HCT116 (cell line): ENCODE data around the gene NTN4.
"Not testable (repeated sequence)": the region's sequence is repeated elsewhere in the genome, so short reads cannot be mapped to it uniquely, and the experiment has no call there.

Experiments
- CEBPB ChIP-seq: IDR thresholded peaks from 2 replicates; pipeline ENCODE4 v1.6.1; 2012; ENCODE audit warnings: low read depth
- EZH2 ChIP-seq: fragments of 200-600 bp; sonication (generic); IDR thresholded peaks from 2 replicates; pipeline ENCODE4 v1.6.1; 2017; ENCODE audit warnings: antibody characterized with exemption, mixed run types
- EZH2phosphoT487 ChIP-seq: fragments of 200-600 bp; IDR thresholded peaks from 2 replicates; pipeline ENCODE4 v1.6.1; 2018; ENCODE audit warnings: antibody characterized with exemption, borderline replicate concordance
- POLR2A ChIP-seq: IDR thresholded peaks from 2 replicates; pipeline ENCODE4 v1.7.0; 2011; ENCODE audit warnings: borderline replicate concordance; ENCODE audit not compliant: insufficient read depth, insufficient read length; ENCODE audit errors: extremely low read depth
- POLR2AphosphoS5 ChIP-seq: IDR thresholded peaks from 2 replicates; pipeline ENCODE4 v1.6.1; 2011; ENCODE audit warnings: mild to moderate bottlenecking, low read depth, low read length, moderate library complexity
- RAD21 ChIP-seq: IDR thresholded peaks from 2 replicates; pipeline ENCODE4 v1.6.1; 2012; ENCODE audit warnings: low read depth, mild to moderate bottlenecking
- TF ChIP-seq, protein P1 (sequence below), 3 experiments: fragments of 200-600 bp in 1 of 3; sonication (generic) in 1 of 3; IDR thresholded peaks in 2 of 3; conservative IDR thresholded peaks in 1 of 3; 2 replicates each; pipeline ENCODE4 v1.5.1; 2012 to 2017; ENCODE audit warnings: low read depth in 2 of 3, low read length in 2 of 3, antibody characterized with exemption in 1 of 3, borderline replicate concordance in 1 of 3, control low read depth in 1 of 3, mild to moderate bottlenecking in 1 of 3, mixed read lengths in 1 of 3, mixed run types in 1 of 3, moderate library complexity in 1 of 3; ENCODE audit not compliant: insufficient read depth in 1 of 3
- TF ChIP-seq, protein P2 (sequence below): IDR thresholded peaks from 2 replicates; pipeline ENCODE4 v1.6.1; 2012; ENCODE audit warnings: low read depth

DNA sequence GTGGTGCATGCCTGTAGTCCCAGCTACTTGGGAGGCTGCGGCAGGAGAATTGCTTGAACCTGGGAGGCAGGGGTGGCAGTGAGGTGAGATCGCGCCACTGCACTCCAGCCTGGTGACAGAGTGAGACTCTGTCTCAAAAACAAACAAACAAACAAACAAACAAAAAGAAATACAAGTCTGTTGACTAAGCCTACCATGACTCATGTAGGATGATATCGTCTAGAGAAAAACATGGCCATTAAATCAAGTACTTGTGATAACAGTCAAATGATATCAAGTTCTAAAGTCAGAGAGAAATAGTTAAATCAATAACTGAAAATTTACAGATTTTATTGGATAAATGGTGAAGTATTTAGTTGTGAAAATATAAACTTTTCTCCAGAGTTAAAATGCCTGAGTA lies 21.6 kb upstream of the NTN4 start:
- TF ChIP-seq EZH2, RAD21, POLR2AphosphoS5, POLR2A, EZH2phosphoT487, CEBPB: not testable (repeated sequence)
- TF ChIP-seq, protein P1, sequence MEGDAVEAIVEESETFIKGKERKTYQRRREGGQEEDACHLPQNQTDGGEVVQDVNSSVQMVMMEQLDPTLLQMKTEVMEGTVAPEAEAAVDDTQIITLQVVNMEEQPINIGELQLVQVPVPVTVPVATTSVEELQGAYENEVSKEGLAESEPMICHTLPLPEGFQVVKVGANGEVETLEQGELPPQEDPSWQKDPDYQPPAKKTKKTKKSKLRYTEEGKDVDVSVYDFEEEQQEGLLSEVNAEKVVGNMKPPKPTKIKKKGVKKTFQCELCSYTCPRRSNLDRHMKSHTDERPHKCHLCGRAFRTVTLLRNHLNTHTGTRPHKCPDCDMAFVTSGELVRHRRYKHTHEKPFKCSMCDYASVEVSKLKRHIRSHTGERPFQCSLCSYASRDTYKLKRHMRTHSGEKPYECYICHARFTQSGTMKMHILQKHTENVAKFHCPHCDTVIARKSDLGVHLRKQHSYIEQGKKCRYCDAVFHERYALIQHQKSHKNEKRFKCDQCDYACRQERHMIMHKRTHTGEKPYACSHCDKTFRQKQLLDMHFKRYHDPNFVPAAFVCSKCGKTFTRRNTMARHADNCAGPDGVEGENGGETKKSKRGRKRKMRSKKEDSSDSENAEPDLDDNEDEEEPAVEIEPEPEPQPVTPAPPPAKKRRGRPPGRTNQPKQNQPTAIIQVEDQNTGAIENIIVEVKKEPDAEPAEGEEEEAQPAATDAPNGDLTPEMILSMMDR (IDR thresholded peaks at IDR 0.05 in 2 of 3, conservative IDR thresholded peaks at IDR 0.05 in 1 of 3; ENCODE audit: borderline replicate concordance in 1 of 3, insufficient read depth in 1 of 3, low read depth in 2 of 3, low read length in 2 of 3) = not testable (repeated sequence)
- TF ChIP-seq, protein P2, sequence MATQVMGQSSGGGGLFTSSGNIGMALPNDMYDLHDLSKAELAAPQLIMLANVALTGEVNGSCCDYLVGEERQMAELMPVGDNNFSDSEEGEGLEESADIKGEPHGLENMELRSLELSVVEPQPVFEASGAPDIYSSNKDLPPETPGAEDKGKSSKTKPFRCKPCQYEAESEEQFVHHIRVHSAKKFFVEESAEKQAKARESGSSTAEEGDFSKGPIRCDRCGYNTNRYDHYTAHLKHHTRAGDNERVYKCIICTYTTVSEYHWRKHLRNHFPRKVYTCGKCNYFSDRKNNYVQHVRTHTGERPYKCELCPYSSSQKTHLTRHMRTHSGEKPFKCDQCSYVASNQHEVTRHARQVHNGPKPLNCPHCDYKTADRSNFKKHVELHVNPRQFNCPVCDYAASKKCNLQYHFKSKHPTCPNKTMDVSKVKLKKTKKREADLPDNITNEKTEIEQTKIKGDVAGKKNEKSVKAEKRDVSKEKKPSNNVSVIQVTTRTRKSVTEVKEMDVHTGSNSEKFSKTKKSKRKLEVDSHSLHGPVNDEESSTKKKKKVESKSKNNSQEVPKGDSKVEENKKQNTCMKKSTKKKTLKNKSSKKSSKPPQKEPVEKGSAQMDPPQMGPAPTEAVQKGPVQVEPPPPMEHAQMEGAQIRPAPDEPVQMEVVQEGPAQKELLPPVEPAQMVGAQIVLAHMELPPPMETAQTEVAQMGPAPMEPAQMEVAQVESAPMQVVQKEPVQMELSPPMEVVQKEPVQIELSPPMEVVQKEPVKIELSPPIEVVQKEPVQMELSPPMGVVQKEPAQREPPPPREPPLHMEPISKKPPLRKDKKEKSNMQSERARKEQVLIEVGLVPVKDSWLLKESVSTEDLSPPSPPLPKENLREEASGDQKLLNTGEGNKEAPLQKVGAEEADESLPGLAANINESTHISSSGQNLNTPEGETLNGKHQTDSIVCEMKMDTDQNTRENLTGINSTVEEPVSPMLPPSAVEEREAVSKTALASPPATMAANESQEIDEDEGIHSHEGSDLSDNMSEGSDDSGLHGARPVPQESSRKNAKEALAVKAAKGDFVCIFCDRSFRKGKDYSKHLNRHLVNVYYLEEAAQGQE = not testable (repeated sequence)
